HEK293 (cell line): Measurements from ENCODE around the gene BBOX1.

ENCODE experiments used
- BCL11A ChIP-seq: fragments of 450-650 bp; formaldehyde crosslinking; IDR thresholded peaks from 2 replicates; pipeline ENCODE4 v1.5.1; 2016; ENCODE audit warnings: low read depth, missing biosample characterization, missing genetic modification characterization
- KLF9 ChIP-seq: fragments of 450-650 bp; formaldehyde crosslinking; IDR thresholded peaks from 2 replicates; pipeline ENCODE4 v1.5.1; 2016; ENCODE audit warnings: missing biosample characterization, missing genetic modification characterization, low read depth
- SCRT2 ChIP-seq: fragments of 450-650 bp; formaldehyde crosslinking; IDR thresholded peaks from 2 replicates; pipeline ENCODE4 v1.5.1; 2016; ENCODE audit warnings: missing biosample characterization, missing genetic modification characterization
- ZNF132 ChIP-seq: fragments of 450-650 bp; formaldehyde crosslinking; IDR thresholded peaks from 2 replicates; pipeline ENCODE4 v1.5.1; 2017; ENCODE audit warnings: missing biosample characterization, missing genetic modification characterization, borderline replicate concordance
- ZNF138 ChIP-seq: fragments of 450-650 bp; formaldehyde crosslinking; IDR thresholded peaks from 2 replicates; pipeline ENCODE4 v1.5.1; 2016; ENCODE audit warnings: missing biosample characterization, missing genetic modification characterization, borderline replicate concordance
- ZNF223 ChIP-seq: fragments of 450-650 bp; formaldehyde crosslinking; IDR thresholded peaks from 2 replicates; pipeline ENCODE4 v1.5.1; 2016; ENCODE audit warnings: missing biosample characterization, missing genetic modification characterization
- ZNF239 ChIP-seq: fragments of 450-650 bp; formaldehyde crosslinking; IDR thresholded peaks from 2 replicates; pipeline ENCODE4 v1.5.1; 2016; ENCODE audit warnings: missing biosample characterization, missing genetic modification characterization
- ZNF37A ChIP-seq: fragments of 450-650 bp; IDR thresholded peaks from 2 replicates; pipeline ENCODE4 v1.5.1; 2018; ENCODE audit warnings: missing biosample characterization, missing genetic modification characterization
- ZNF394 ChIP-seq: fragments of 450-650 bp; formaldehyde crosslinking; IDR thresholded peaks from 2 replicates; pipeline ENCODE4 v1.5.1; 2016; ENCODE audit warnings: missing biosample characterization, missing genetic modification characterization, mild to moderate bottlenecking, moderate library complexity, borderline replicate concordance
- ZNF555 ChIP-seq: fragments of 450-650 bp; formaldehyde crosslinking; conservative IDR thresholded peaks from 2 replicates; pipeline ENCODE4 v1.5.1; 2017; ENCODE audit warnings: missing biosample characterization, mild to moderate bottlenecking, missing genetic modification characterization, inconsistent platforms
- ZNF621 ChIP-seq: fragments of 450-650 bp; formaldehyde crosslinking; IDR thresholded peaks from 2 replicates; pipeline ENCODE4 v1.5.1; 2017; ENCODE audit warnings: missing biosample characterization, missing genetic modification characterization
- ZNF624 ChIP-seq: fragments of 450-650 bp; formaldehyde crosslinking; IDR thresholded peaks from 2 replicates; pipeline ENCODE4 v1.5.1; 2017; ENCODE audit warnings: missing biosample characterization, missing genetic modification characterization
- ZSCAN30 ChIP-seq: fragments of 450-650 bp; IDR thresholded peaks from 2 replicates; pipeline ENCODE4 v1.5.1; 2018; ENCODE audit warnings: missing biosample characterization, mild to moderate bottlenecking, missing genetic modification characterization, moderate library complexity
- ZXDB ChIP-seq: fragments of 450-650 bp; formaldehyde crosslinking; IDR thresholded peaks from 2 replicates; pipeline ENCODE4 v1.5.1; 2016; ENCODE audit warnings: missing biosample characterization, missing genetic modification characterization
- TF ChIP-seq, protein P1 (sequence below): fragments of 450-650 bp; formaldehyde crosslinking; IDR thresholded peaks from 2 replicates; pipeline ENCODE4 v1.5.1; 2016; ENCODE audit warnings: missing biosample characterization, missing genetic modification characterization
- TF ChIP-seq, protein P2 (sequence below): fragments of 450-650 bp; formaldehyde crosslinking; IDR thresholded peaks from 2 replicates; pipeline ENCODE4 v1.5.1; 2016; ENCODE audit warnings: missing biosample characterization, missing genetic modification characterization
- TF ChIP-seq, protein P3 (sequence below): fragments of 450-650 bp; formaldehyde crosslinking; IDR thresholded peaks from 2 replicates; pipeline ENCODE4 v1.5.1; 2016; ENCODE audit warnings: missing biosample characterization, missing genetic modification characterization
- TF ChIP-seq, protein P4 (sequence below): fragments of 450-650 bp; formaldehyde crosslinking; IDR thresholded peaks from 2 replicates; pipeline ENCODE4 v1.5.1; 2016; ENCODE audit warnings: missing biosample characterization, missing genetic modification characterization
- TF ChIP-seq, protein P5 (sequence below): fragments of 450-650 bp; formaldehyde crosslinking; IDR thresholded peaks from 2 replicates; pipeline ENCODE4 v1.5.1; 2016; ENCODE audit warnings: missing biosample characterization, missing genetic modification characterization, borderline replicate concordance
- TF ChIP-seq, protein P6 (sequence below): fragments of 450-650 bp; formaldehyde crosslinking; IDR thresholded peaks from 2 replicates; pipeline ENCODE4 v1.5.1; 2016; ENCODE audit warnings: missing biosample characterization, missing genetic modification characterization
- TF ChIP-seq, protein P7 (sequence below): fragments of 450-650 bp; formaldehyde crosslinking; IDR thresholded peaks from 2 replicates; pipeline ENCODE4 v1.5.1; 2016; ENCODE audit warnings: missing biosample characterization, missing genetic modification characterization

BBOX1 gene

DNA sequence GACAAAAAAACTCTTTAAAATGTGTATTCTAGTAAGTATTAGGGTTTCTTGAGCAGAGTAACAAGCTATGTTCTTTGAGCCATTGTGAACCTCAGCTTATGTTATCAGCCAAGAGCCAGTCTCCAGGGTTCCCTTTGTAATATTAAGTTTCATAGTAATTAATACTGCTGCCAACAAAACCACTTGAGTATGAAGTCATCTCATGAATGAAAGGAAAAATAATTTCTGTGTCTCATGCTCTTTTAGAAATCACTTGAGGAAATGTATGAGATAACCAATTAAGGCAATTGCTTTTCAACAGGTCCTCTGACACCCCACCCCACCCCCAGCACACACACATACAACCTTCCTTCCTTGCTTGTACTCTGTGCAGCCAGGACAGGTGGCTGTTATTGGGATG lies 59.9 kb downstream of the BBOX1 start (continued):
- TF ChIP-seq BCL11A (tag by site-specific recombination) (no peak), ZXDB (tag by site-specific recombination) (peak; percentile 87), SCRT2 (tag by site-specific recombination) (peak; percentile 97), ZNF239 (tag by site-specific recombination) (no peak), ZNF223 (tag by site-specific recombination) (no peak), ZSCAN30 (tag by site-specific recombination) (no peak), ZNF394 (tag by site-specific recombination) (peak; percentile 58; the same call in 1 of the 2 replicates), KLF9 (peak; percentile 21; the same call in 1 of the 2 replicates), ZNF37A (tag by site-specific recombination) (no peak), ZNF624 (tag by site-specific recombination) (no peak), ZNF621 (no peak), ZNF132 (no peak), ZNF555 (tag by site-specific recombination) (no peak), ZNF138 (tag by site-specific recombination) (no peak)
- TF ChIP-seq, protein P1, sequence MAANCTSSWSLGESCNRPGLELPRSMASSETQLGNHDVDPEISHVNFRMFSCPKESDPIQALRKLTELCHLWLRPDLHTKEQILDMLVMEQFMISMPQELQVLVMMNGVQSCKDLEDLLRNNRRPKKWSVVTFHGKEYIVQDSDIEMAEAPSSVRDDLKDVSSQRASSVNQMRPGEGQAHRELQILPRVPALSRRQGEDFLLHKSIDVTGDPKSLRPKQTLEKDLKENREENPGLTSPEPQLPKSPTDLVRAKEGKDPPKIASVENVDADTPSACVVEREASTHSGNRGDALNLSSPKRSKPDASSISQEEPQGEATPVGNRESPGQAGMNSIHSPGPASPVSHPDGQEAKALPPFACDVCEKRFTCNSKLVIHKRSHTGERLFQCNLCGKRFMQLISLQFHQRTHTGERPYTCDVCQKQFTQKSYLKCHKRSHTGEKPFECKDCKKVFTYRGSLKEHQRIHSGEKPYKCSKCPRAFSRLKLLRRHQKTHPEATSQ (tag by site-specific recombination): no peak
- TF ChIP-seq, protein P2, sequence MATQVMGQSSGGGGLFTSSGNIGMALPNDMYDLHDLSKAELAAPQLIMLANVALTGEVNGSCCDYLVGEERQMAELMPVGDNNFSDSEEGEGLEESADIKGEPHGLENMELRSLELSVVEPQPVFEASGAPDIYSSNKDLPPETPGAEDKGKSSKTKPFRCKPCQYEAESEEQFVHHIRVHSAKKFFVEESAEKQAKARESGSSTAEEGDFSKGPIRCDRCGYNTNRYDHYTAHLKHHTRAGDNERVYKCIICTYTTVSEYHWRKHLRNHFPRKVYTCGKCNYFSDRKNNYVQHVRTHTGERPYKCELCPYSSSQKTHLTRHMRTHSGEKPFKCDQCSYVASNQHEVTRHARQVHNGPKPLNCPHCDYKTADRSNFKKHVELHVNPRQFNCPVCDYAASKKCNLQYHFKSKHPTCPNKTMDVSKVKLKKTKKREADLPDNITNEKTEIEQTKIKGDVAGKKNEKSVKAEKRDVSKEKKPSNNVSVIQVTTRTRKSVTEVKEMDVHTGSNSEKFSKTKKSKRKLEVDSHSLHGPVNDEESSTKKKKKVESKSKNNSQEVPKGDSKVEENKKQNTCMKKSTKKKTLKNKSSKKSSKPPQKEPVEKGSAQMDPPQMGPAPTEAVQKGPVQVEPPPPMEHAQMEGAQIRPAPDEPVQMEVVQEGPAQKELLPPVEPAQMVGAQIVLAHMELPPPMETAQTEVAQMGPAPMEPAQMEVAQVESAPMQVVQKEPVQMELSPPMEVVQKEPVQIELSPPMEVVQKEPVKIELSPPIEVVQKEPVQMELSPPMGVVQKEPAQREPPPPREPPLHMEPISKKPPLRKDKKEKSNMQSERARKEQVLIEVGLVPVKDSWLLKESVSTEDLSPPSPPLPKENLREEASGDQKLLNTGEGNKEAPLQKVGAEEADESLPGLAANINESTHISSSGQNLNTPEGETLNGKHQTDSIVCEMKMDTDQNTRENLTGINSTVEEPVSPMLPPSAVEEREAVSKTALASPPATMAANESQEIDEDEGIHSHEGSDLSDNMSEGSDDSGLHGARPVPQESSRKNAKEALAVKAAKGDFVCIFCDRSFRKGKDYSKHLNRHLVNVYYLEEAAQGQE (tag by site-specific recombination): no peak
- TF ChIP-seq, protein P3, sequence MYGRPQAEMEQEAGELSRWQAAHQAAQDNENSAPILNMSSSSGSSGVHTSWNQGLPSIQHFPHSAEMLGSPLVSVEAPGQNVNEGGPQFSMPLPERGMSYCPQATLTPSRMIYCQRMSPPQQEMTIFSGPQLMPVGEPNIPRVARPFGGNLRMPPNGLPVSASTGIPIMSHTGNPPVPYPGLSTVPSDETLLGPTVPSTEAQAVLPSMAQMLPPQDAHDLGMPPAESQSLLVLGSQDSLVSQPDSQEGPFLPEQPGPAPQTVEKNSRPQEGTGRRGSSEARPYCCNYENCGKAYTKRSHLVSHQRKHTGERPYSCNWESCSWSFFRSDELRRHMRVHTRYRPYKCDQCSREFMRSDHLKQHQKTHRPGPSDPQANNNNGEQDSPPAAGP: no peak
- TF ChIP-seq, protein P4, sequence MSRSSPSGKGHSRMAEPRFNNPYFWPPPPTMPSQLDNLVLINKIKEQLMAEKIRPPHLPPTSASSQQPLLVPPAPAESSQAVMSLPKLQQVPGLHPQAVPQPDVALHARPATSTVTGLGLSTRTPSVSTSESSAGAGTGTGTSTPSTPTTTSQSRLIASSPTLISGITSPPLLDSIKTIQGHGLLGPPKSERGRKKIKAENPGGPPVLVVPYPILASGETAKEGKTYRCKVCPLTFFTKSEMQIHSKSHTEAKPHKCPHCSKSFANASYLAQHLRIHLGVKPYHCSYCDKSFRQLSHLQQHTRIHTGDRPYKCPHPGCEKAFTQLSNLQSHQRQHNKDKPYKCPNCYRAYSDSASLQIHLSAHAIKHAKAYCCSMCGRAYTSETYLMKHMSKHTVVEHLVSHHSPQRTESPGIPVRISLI (tag by site-specific recombination): 0 out of 2 replicates have a peak, but pooled peaks have one; percentile 21
- TF ChIP-seq, protein P5, sequence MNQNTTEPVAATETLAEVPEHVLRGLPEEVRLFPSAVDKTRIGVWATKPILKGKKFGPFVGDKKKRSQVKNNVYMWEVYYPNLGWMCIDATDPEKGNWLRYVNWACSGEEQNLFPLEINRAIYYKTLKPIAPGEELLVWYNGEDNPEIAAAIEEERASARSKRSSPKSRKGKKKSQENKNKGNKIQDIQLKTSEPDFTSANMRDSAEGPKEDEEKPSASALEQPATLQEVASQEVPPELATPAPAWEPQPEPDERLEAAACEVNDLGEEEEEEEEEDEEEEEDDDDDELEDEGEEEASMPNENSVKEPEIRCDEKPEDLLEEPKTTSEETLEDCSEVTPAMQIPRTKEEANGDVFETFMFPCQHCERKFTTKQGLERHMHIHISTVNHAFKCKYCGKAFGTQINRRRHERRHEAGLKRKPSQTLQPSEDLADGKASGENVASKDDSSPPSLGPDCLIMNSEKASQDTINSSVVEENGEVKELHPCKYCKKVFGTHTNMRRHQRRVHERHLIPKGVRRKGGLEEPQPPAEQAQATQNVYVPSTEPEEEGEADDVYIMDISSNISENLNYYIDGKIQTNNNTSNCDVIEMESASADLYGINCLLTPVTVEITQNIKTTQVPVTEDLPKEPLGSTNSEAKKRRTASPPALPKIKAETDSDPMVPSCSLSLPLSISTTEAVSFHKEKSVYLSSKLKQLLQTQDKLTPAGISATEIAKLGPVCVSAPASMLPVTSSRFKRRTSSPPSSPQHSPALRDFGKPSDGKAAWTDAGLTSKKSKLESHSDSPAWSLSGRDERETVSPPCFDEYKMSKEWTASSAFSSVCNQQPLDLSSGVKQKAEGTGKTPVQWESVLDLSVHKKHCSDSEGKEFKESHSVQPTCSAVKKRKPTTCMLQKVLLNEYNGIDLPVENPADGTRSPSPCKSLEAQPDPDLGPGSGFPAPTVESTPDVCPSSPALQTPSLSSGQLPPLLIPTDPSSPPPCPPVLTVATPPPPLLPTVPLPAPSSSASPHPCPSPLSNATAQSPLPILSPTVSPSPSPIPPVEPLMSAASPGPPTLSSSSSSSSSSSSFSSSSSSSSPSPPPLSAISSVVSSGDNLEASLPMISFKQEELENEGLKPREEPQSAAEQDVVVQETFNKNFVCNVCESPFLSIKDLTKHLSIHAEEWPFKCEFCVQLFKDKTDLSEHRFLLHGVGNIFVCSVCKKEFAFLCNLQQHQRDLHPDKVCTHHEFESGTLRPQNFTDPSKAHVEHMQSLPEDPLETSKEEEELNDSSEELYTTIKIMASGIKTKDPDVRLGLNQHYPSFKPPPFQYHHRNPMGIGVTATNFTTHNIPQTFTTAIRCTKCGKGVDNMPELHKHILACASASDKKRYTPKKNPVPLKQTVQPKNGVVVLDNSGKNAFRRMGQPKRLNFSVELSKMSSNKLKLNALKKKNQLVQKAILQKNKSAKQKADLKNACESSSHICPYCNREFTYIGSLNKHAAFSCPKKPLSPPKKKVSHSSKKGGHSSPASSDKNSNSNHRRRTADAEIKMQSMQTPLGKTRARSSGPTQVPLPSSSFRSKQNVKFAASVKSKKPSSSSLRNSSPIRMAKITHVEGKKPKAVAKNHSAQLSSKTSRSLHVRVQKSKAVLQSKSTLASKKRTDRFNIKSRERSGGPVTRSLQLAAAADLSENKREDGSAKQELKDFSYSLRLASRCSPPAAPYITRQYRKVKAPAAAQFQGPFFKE (tag by site-specific recombination): no peak
- TF ChIP-seq, protein P6, sequence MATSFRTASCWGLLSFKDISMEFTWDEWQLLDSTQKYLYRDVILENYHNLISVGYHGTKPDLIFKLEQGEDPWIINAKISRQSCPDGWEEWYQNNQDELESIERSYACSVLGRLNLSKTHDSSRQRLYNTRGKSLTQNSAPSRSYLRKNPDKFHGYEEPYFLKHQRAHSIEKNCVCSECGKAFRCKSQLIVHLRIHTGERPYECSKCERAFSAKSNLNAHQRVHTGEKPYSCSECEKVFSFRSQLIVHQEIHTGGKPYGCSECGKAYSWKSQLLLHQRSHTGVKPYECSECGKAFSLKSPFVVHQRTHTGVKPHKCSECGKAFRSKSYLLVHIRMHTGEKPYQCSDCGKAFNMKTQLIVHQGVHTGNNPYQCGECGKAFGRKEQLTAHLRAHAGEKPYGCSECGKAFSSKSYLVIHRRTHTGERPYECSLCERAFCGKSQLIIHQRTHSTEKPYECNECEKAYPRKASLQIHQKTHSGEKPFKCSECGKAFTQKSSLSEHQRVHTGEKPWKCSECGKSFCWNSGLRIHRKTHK (tag by site-specific recombination): no peak
- TF ChIP-seq, protein P7, sequence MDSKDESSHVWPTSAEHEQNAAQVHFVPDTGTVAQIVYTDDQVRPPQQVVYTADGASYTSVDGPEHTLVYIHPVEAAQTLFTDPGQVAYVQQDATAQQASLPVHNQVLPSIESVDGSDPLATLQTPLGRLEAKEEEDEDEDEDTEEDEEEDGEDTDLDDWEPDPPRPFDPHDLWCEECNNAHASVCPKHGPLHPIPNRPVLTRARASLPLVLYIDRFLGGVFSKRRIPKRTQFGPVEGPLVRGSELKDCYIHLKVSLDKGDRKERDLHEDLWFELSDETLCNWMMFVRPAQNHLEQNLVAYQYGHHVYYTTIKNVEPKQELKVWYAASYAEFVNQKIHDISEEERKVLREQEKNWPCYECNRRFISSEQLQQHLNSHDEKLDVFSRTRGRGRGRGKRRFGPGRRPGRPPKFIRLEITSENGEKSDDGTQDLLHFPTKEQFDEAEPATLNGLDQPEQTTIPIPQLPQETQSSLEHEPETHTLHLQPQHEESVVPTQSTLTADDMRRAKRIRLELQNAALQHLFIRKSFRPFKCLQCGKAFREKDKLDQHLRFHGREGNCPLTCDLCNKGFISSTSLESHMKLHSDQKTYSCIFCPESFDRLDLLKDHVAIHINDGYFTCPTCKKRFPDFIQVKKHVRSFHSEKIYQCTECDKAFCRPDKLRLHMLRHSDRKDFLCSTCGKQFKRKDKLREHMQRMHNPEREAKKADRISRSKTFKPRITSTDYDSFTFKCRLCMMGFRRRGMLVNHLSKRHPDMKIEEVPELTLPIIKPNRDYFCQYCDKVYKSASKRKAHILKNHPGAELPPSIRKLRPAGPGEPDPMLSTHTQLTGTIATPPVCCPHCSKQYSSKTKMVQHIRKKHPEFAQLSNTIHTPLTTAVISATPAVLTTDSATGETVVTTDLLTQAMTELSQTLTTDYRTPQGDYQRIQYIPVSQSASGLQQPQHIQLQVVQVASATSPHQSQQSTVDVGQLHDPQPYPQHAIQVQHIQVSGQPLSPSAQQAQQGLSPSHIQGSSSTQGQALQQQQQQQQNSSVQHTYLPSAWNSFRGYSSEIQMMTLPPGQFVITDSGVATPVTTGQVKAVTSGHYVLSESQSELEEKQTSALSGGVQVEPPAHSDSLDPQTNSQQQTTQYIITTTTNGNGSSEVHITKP (tag by site-specific recombination): peak; percentile 46
